GM12878 (cell line): ENCODE data around the gene LMAN1L. TPM values are rescaled to one million over a fixed set of nuclear protein-coding genes. Genes with fewer than 3 reads are reported as not detected.

ENCODE experiments used
- ASH2L ChIP-seq: fragments of 300-600, 200-600 bp; sonication (generic); IDR thresholded peaks from 2 replicates; pipeline ENCODE4 v1.6.1; 2017; ENCODE audit warnings: low read depth, mild to moderate bottlenecking, borderline replicate concordance
- BRCA1 ChIP-seq: IDR thresholded peaks from 2 replicates; pipeline ENCODE4 v1.6.1; 2011; ENCODE audit warnings: low read depth, low read length, improper control_type of control experiment
- ELK1 ChIP-seq: IDR thresholded peaks from 2 replicates; pipeline ENCODE4 v1.6.1; 2012; ENCODE audit warnings: low read depth, low read length, improper control_type of control experiment
- FOXM1 ChIP-seq: IDR thresholded peaks from 2 replicates; pipeline ENCODE4 v1.6.1; 2012; ENCODE audit warnings: low read depth, mild to moderate bottlenecking, inconsistent platforms, low read length, moderate library complexity
- HDAC2 ChIP-seq: fragments of 200-600 bp; sonication (generic); IDR thresholded peaks from 2 replicates; pipeline ENCODE4 v1.6.1; 2017
- JUND ChIP-seq: IDR thresholded peaks from 2 replicates; pipeline ENCODE4 v1.6.1; 2012; ENCODE audit warnings: low read depth, mild to moderate bottlenecking, low read length, improper control_type of control experiment, moderate library complexity
- LARP7 ChIP-seq: fragments of 450-650 bp; IDR thresholded peaks from 2 replicates; pipeline ENCODE4 v1.6.1; 2017; ENCODE audit warnings: mild to moderate bottlenecking
- MYC ChIP-seq: IDR thresholded peaks from 2 replicates; pipeline ENCODE4 v1.6.1; 2011; ENCODE audit warnings: mild to moderate bottlenecking, low read length, moderate library complexity, inconsistent platforms; ENCODE audit not compliant: insufficient read depth, insufficient replicate concordance, insufficient read length, severe bottlenecking
- NFXL1 ChIP-seq: fragments of 450-650 bp; IDR thresholded peaks from 2 replicates; pipeline ENCODE4 v1.6.1; 2017; ENCODE audit warnings: antibody characterized with exemption, mild to moderate bottlenecking, borderline replicate concordance
- NFYA ChIP-seq: IDR thresholded peaks from 2 replicates; pipeline ENCODE4 v1.6.1; 2011; ENCODE audit warnings: low read depth, mild to moderate bottlenecking, low read length, improper control_type of control experiment, borderline replicate concordance
- NR2C2 ChIP-seq: IDR thresholded peaks from 2 replicates; pipeline ENCODE4 v1.6.1; 2011; ENCODE audit warnings: borderline replicate concordance, low read depth; ENCODE audit not compliant: control insufficient read depth, insufficient read length
- PML ChIP-seq: IDR thresholded peaks from 2 replicates; pipeline ENCODE4 v1.6.1; 2012; ENCODE audit warnings: low read length, inconsistent platforms
- POLR2AphosphoS5 ChIP-seq: IDR thresholded peaks from 2 replicates; pipeline ENCODE4 v1.6.1; 2011; ENCODE audit warnings: mild to moderate bottlenecking, low read length, inconsistent platforms
- RAD51 ChIP-seq: fragments of 450-650 bp; IDR thresholded peaks from 2 replicates; pipeline ENCODE4 v1.6.1; 2016; ENCODE audit warnings: moderate library complexity, mild to moderate bottlenecking, inconsistent platforms
- RBBP5 ChIP-seq: fragments of 200-600 bp; sonication (generic); conservative IDR thresholded peaks from 2 replicates; pipeline ENCODE4 v1.6.1; 2016
- SP1 ChIP-seq: IDR thresholded peaks from one replicate; pipeline ENCODE4 v1.6.1; 2011; ENCODE audit warnings: low read depth, low read length
- SRF ChIP-seq, 2 experiments: IDR thresholded peaks; 2 replicates each; pipeline ENCODE4 v1.6.1; 2011; ENCODE audit warnings: low read depth in 2 of 2, low read length in 2 of 2, mild to moderate bottlenecking in 1 of 2, moderate library complexity in 1 of 2
- SUZ12 ChIP-seq: fragments of 200-600 bp; sonication (generic); IDR thresholded peaks from one replicate; pipeline ENCODE4 v1.6.1; 2018; ENCODE audit warnings: antibody characterized with exemption, mild to moderate bottlenecking; ENCODE audit not compliant: unreplicated experiment
- YBX1 ChIP-seq: fragments of 450-650 bp; IDR thresholded peaks from 2 replicates; pipeline ENCODE4 v1.6.1; 2016; ENCODE audit warnings: antibody characterized with exemption
- ZBTB40 ChIP-seq: fragments of 450-650 bp; IDR thresholded peaks from 2 replicates; pipeline ENCODE4 v1.6.1; 2016; ENCODE audit warnings: mild to moderate bottlenecking, moderate library complexity, borderline replicate concordance
- ZNF207 ChIP-seq: fragments of 450-650 bp; IDR thresholded peaks from 2 replicates; pipeline ENCODE4 v1.6.1; 2014; ENCODE audit warnings: antibody characterized with exemption, mild to moderate bottlenecking, borderline replicate concordance
- polyA plus RNA-seq, 11 experiments: library from polyadenylated mRNA; depleted of rRNA in 4 of 11; unstranded in 6 of 11; stranded (reverse) in 5 of 11; fragments of >200 nt; fragmentation: Nextera tagmentation in 4 of 11; fragmentation: Illumina TruSeq in 1 of 11; extraction: Ambion mirVana in 4 of 11; extraction: Trizol in 1 of 11; gene quantifications; 1 replicate in 1 of 11; 2 replicates in 10 of 11; pipeline versions ENCODE4 v1.2.1 to v1.2.3, GENCODE V29; 2011 to 2016; ENCODE audit warnings: inconsistent platforms in 2 of 11, missing spikeins in 2 of 11, low read depth in 1 of 11
- total RNA-seq, 4 experiments: library from RNA; depleted of rRNA in 3 of 4; stranded (reverse); fragments of >200 nt in 3 of 4; fragmentation: Illumina TruSeq in 1 of 4; extraction: Trizol in 1 of 4; gene quantifications; 2 replicates each; pipeline versions ENCODE4 v1.2.1 to v1.2.3, GENCODE V29; 2013 to 2021
- TF ChIP-seq, protein P1 (sequence below): fragments of 450-650 bp; formaldehyde crosslinking; IDR thresholded peaks from 2 replicates; pipeline ENCODE4 v1.4.0; 2020; ENCODE audit warnings: mild to moderate bottlenecking, moderate library complexity

LMAN1L gene
- total and polyA plus RNA-seq, 10 of the 15 experiments (the other 5 are each of a cell fraction or from before 2014, with no cell fraction given): not detected

- TF ChIP-seq ZBTB40 (peak; percentile 77; the same call in 1 of the 2 replicates), NFYA (no peak; the same call in 1 of the 2 replicates), LARP7 (peak; percentile 91), RBBP5 (no peak), SP1 (peak; percentile 90), NR2C2 (no peak), FOXM1 (no peak), ELK1 (no peak), PML (peak; percentile 81; the same call in 1 of the 2 replicates), NFXL1 (no peak), ASH2L (0 out of 2 replicates have a peak, but pooled peaks have one; percentile 39), HDAC2 (no peak), JUND (no peak), ZNF207 (peak; percentile 87; the same call in 1 of the 2 replicates), YBX1 (no peak), POLR2AphosphoS5 (peak; percentile 91; the same call in 1 of the 2 replicates), SRF (IDR thresholded peaks at IDR 0.05; ENCODE audit: low read depth in 2 of 2, low read length in 2 of 2) (no peak), SUZ12 (no peak), RAD51 (no peak), BRCA1 (no peak), MYC (no peak)
- TF ChIP-seq, protein P1, sequence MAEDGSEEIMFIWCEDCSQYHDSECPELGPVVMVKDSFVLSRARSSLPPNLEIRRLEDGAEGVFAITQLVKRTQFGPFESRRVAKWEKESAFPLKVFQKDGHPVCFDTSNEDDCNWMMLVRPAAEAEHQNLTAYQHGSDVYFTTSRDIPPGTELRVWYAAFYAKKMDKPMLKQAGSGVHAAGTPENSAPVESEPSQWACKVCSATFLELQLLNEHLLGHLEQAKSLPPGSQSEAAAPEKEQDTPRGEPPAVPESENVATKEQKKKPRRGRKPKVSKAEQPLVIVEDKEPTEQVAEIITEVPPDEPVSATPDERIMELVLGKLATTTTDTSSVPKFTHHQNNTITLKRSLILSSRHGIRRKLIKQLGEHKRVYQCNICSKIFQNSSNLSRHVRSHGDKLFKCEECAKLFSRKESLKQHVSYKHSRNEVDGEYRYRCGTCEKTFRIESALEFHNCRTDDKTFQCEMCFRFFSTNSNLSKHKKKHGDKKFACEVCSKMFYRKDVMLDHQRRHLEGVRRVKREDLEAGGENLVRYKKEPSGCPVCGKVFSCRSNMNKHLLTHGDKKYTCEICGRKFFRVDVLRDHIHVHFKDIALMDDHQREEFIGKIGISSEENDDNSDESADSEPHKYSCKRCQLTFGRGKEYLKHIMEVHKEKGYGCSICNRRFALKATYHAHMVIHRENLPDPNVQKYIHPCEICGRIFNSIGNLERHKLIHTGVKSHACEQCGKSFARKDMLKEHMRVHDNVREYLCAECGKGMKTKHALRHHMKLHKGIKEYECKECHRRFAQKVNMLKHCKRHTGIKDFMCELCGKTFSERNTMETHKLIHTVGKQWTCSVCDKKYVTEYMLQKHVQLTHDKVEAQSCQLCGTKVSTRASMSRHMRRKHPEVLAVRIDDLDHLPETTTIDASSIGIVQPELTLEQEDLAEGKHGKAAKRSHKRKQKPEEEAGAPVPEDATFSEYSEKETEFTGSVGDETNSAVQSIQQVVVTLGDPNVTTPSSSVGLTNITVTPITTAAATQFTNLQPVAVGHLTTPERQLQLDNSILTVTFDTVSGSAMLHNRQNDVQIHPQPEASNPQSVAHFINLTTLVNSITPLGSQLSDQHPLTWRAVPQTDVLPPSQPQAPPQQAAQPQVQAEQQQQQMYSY (CRISPR knock-in tag): no peak
Observed at GRCh38 chr15:74873036-74873755, 60.6 kb downstream of the LMAN1L start, which contains the start of gene SCAMP2 (continued).
